ENCODE results near the gene COMMD1. TPM values are rescaled to one million over a fixed set of nuclear protein-coding genes. Genes with fewer than 3 reads are reported as not detected.

COMMD1 gene
- total RNA-seq, 6 donors from 2014 or later: 27.0 to 59.7 (median 35.6) TPM

- H3K4me3 ChIP-seq: no peak overlapping the region
- ATAC-seq (ENCODE audit: low FRiP score in 2 of 2) (no peak), DNase-seq (no peak)
- H3K27me3 ChIP-seq: no peaks in the 10 kb centered on the region
- no peaks in the 10 kb centered on the region for H3K9me3 ChIP-seq
- H3K36me3 ChIP-seq: no peaks in the 10 kb centered on the region
- 74 to 87% methylated on average over 5 of the region's 5 CpGs for WGBS, 2 donors
- TF ChIP-seq POLR2A (IDR thresholded peaks at IDR 0.05) (no peak), EP300 (IDR thresholded peaks at IDR 0.05) (no peak), POLR2AphosphoS5 (IDR thresholded peaks at IDR 0.05) (no peak)
- no peak overlapping the region for H3K27ac ChIP-seq
- H3K4me1 ChIP-seq: peaks cover 0 to 11% (median 4%) of the 10 kb centered on the region in 4 donors
Measured at GRCh38 chr2:61948661-61949457, 43.4 kb downstream of the COMMD1 start.

- H3K9me3 ChIP-seq: no peaks in the 10 kb centered on the region
- WGBS, 2 donors: 79 to 80% methylated on average over 1 of the region's 1 CpG
- H3K27me3 ChIP-seq: no peaks in the 10 kb centered on the region
- H3K4me3 ChIP-seq: no peak overlapping the region
- DNase-seq (no peak), ATAC-seq (ENCODE audit: low FRiP score in 2 of 2) (no peak)
- TF ChIP-seq POLR2A (IDR thresholded peaks at IDR 0.05) (no peak), CTCF (IDR thresholded peaks at IDR 0.05) (no peak), EP300 (IDR thresholded peaks at IDR 0.05) (no peak)
- no peak overlapping the region for H3K27ac ChIP-seq
- peaks cover 0 to 11% (median 4%) of the 10 kb centered on the region in 4 donors for H3K4me1 ChIP-seq
- H3K36me3 ChIP-seq: no peaks in the 10 kb centered on the region
Measured at GRCh38 chr2:61949458-61949713, 43.9 kb downstream of the COMMD1 start.

GRCh38 chr2:61949714-61950560 is 44.5 kb downstream of the COMMD1 start:
- DNase-seq (no peak), ATAC-seq (ENCODE audit: low FRiP score in 2 of 2) (no peak)
- WGBS, 2 donors: 55 to 58% methylated on average over 6 of the region's 6 CpGs
- no peaks in the 10 kb centered on the region for H3K36me3 ChIP-seq
- no peak overlapping the region for H3K27ac ChIP-seq
- no peak overlapping the region for H3K4me3 ChIP-seq
- H3K9me3 ChIP-seq: no peaks in the 10 kb centered on the region
- H3K4me1 ChIP-seq: peaks cover 0 to 11% (median 4%) of the 10 kb centered on the region in 4 donors
- no peak for TF ChIP-seq CTCF (IDR thresholded peaks at IDR 0.05)
- no peak for TF ChIP-seq POLR2A (IDR thresholded peaks at IDR 0.05)
- no peak for TF ChIP-seq EP300 (IDR thresholded peaks at IDR 0.05)
- TF ChIP-seq POLR2AphosphoS5 (IDR thresholded peaks at IDR 0.05): no peak
- H3K27me3 ChIP-seq: no peaks in the 10 kb centered on the region

- H3K27ac ChIP-seq: no peak overlapping the region
- ATAC-seq (ENCODE audit: low FRiP score in 2 of 2): no peak
Measured at GRCh38 chr2:61950571-61951315, 45.3 kb downstream of the COMMD1 start.

More at GRCh38 chr2:61950571-61951315, 45.3 kb downstream of the COMMD1 start:
- TF ChIP-seq CTCF (IDR thresholded peaks at IDR 0.05) (no peak), POLR2AphosphoS5 (IDR thresholded peaks at IDR 0.05) (no peak), EP300 (IDR thresholded peaks at IDR 0.05) (no peak), POLR2A (IDR thresholded peaks at IDR 0.05) (no peak)
- Histone ChIP-seq H3K9me3 (no peaks in the 10 kb centered on the region), H3K4me3 (no peak overlapping the region), H3K4me1 (peaks cover 0 to 11% (median 4%) of the 10 kb centered on the region in 4 donors), H3K36me3 (no peaks in the 10 kb centered on the region), H3K27me3 (no peaks in the 10 kb centered on the region)
- WGBS, 2 donors: 85 to 92% methylated on average over 9 of the region's 9 CpGs
- no peak for DNase-seq
